Endothelial cell of umbilical vein (primary cell): ENCODE data around the gene CWC27. TPM values are rescaled to one million over a fixed set of nuclear protein-coding genes. Genes with fewer than 3 reads are reported as not detected.

Experiments used
- BruUV-seq: library from RNA; stranded (reverse); fragments of 400-500 nt; replicated peaks from 2 replicates; lab custom pipeline; 2021; lab: Mats Ljungman, UMichigan
- CTCF ChIA-PET: fragments of 300-600, 350-600 bp; sonication (Branson Sonifier 250); formaldehyde crosslinking; loops from one replicate; lab custom pipeline; 2021; ENCODE audit warnings: antibody characterized with exemption, inconsistent platforms; lab: Charles Lee
- POLR2A ChIA-PET: fragments of 300-600, 350-600 bp; sonication (Branson Sonifier 250); formaldehyde crosslinking; loops from one replicate; lab custom pipeline; 2021; ENCODE audit warnings: antibody characterized with exemption, inconsistent platforms; lab: Charles Lee
- DNase-seq: peaks from one replicate; pipeline ENCODE4 v3.0.0-alpha.2; 2011; ENCODE audit warnings: low read depth, low spot score
- FAIRE-seq: peaks from 2 replicates; lab custom pipeline; 2011; peaks lifted over from hg19 to GRCh38; lab: Jason Lieb, UNC
- H2AFZ ChIP-seq: 2 replicates; pipeline ENCODE4 v1.6.0; 2012; ENCODE audit warnings: low read depth, low read length, control low read depth, inconsistent platforms
- H3K27ac ChIP-seq: 2 replicates; pipeline ENCODE4 v1.5.1; 2011; ENCODE audit warnings: low read depth, mild to moderate bottlenecking, control low read depth, low read length, moderate library complexity; ENCODE audit not compliant: insufficient read depth
- H3K27me3 ChIP-seq, 2 experiments: 2 replicates each; pipeline versions ENCODE4 v1.6.0 to v1.6.1; 2011; ENCODE audit warnings: low read length in 2 of 2, mixed read lengths in 1 of 2; ENCODE audit not compliant: control insufficient read depth in 2 of 2, insufficient read depth in 2 of 2
- H3K36me3 ChIP-seq, 2 experiments: 2 replicates in 1 of 2; 3 replicates in 1 of 2; pipeline ENCODE4 v1.5.1; 2011; ENCODE audit warnings: low read length in 2 of 2, mild to moderate bottlenecking in 1 of 2, moderate library complexity in 1 of 2; ENCODE audit not compliant: control insufficient read depth in 2 of 2, insufficient read depth in 2 of 2; ENCODE audit errors: extremely low read depth in 1 of 2
- H3K4me1 ChIP-seq: 3 replicates; pipeline ENCODE4 v1.5.1; 2011; ENCODE audit warnings: mild to moderate bottlenecking, low read length; ENCODE audit not compliant: control insufficient read depth, insufficient read depth; ENCODE audit errors: extremely low read depth
- H3K4me2 ChIP-seq: 2 replicates; pipeline ENCODE4 v1.6.1; 2011; ENCODE audit warnings: low read length, control low read depth, mixed read lengths; ENCODE audit not compliant: insufficient read depth
- H3K4me3 ChIP-seq, 3 experiments: fragments of 200-600 bp in 1 of 3; sonication (generic), shearing (Covaris generic) in 1 of 3; replicated peaks in 1 of 3; 2 replicates each; pipeline ENCODE4 v1.5.1; 2011 to 2016; ENCODE audit warnings: control low read depth in 3 of 3, low read length in 3 of 3, mild to moderate bottlenecking in 2 of 3, inconsistent platforms in 1 of 3, low read depth in 1 of 3, moderate library complexity in 1 of 3; ENCODE audit not compliant: insufficient read depth in 1 of 3
- H3K79me2 ChIP-seq: 2 replicates; pipeline ENCODE4 v1.6.0; 2012; ENCODE audit warnings: low read length, inconsistent platforms; ENCODE audit not compliant: control insufficient read depth, insufficient read depth
- H3K9ac ChIP-seq: replicated peaks from 2 replicates; pipeline ENCODE3; 2011; ENCODE audit warnings: low read length, control low read depth; ENCODE audit not compliant: insufficient read depth; ENCODE audit errors: extremely low read depth
- H3K9me1 ChIP-seq: replicated peaks from 3 replicates; pipeline ENCODE4 v1.6.0; 2011; ENCODE audit warnings: mild to moderate bottlenecking, low read length; ENCODE audit not compliant: control insufficient read depth, insufficient read depth; ENCODE audit errors: extremely low read depth
- H3K9me3 ChIP-seq: replicated peaks from 2 replicates; pipeline ENCODE4 v1.5.1; 2012; ENCODE audit warnings: low read length, inconsistent platforms; ENCODE audit not compliant: control insufficient read depth, insufficient read depth
- H4K20me1 ChIP-seq: replicated peaks from 2 replicates; pipeline ENCODE3; 2011; ENCODE audit warnings: mild to moderate bottlenecking, low read length; ENCODE audit not compliant: control insufficient read depth, insufficient read depth; ENCODE audit errors: extremely low read depth
- CTCF ChIP-seq, 2 donors: IDR thresholded peaks; 1 replicate in 1 of 2; 2 replicates in 1 of 2; pipeline ENCODE4 v1.5.1; 2011; ENCODE audit warnings: low read length in 2 of 2, mild to moderate bottlenecking in 2 of 2, moderate library complexity in 2 of 2, control low read depth in 1 of 2, inconsistent platforms in 1 of 2, low read depth in 1 of 2; ENCODE audit not compliant: insufficient read depth in 1 of 2; ENCODE audit errors: extremely low read depth in 1 of 2
- EZH2 ChIP-seq: IDR thresholded peaks from 2 replicates; pipeline ENCODE4 v1.6.1; 2012; ENCODE audit warnings: borderline replicate concordance, low read depth, mild to moderate bottlenecking, moderate library complexity, low read length, inconsistent platforms; ENCODE audit not compliant: severe bottlenecking
- FOS ChIP-seq: IDR thresholded peaks from 2 replicates; pipeline ENCODE4 v1.6.1; 2011; ENCODE audit warnings: mild to moderate bottlenecking, low read length, moderate library complexity, borderline replicate concordance; ENCODE audit not compliant: insufficient read depth
- GATA2 ChIP-seq: IDR thresholded peaks from 2 replicates; pipeline ENCODE4 v1.7.0; 2011; ENCODE audit warnings: low read depth, mild to moderate bottlenecking, moderate library complexity, mixed read lengths, low read length; ENCODE audit not compliant: insufficient read length, insufficient read depth
- JUN ChIP-seq: IDR thresholded peaks from 2 replicates; pipeline ENCODE4 v1.6.1; 2011; ENCODE audit warnings: borderline replicate concordance, low read depth; ENCODE audit not compliant: insufficient read length, insufficient read depth
- MYC ChIP-seq: IDR thresholded peaks from one replicate; pipeline ENCODE4 v1.6.1; 2011; ENCODE audit warnings: mild to moderate bottlenecking, low read depth, low read length
- POLR2A ChIP-seq: IDR thresholded peaks from 2 replicates; pipeline ENCODE4 v1.6.1; 2012; ENCODE audit warnings: low read depth, mild to moderate bottlenecking, control low read depth, low read length
- POLR2AphosphoS5 ChIP-seq: IDR thresholded peaks from 2 replicates; pipeline ENCODE4 v1.6.1; 2012; ENCODE audit warnings: low read depth, mild to moderate bottlenecking, control low read depth, low read length, moderate library complexity; ENCODE audit not compliant: insufficient read depth
- dilution Hi-C: fragments of 300-500 bp; cut with MboI; formaldehyde crosslinking; loops from one replicate; pipeline ENCODE4 v1.15.0; 2019; ENCODE audit warnings: low sequenced_read_pairs; ENCODE audit not compliant: extremely low pct_ligation_motif_present
- intact Hi-C: fragments of 100-400 bp; cut with micrococcal nuclease; formaldehyde crosslinking; loops from one replicate; pipeline ENCODE4 v1.10.0; 2022
- polyA plus RNA-seq, 4 experiments: library from polyadenylated mRNA; depleted of rRNA in 3 of 4; stranded (reverse) in 3 of 4; unstranded in 1 of 4; fragments of >200 nt; gene quantifications; 2 replicates each; pipeline versions ENCODE4 v1.2.1 to v1.2.3, GENCODE V29; 2011 to 2012; ENCODE audit warnings: missing spikeins in 1 of 4
- total RNA-seq: library from RNA; stranded (reverse); gene quantifications from 2 replicates; pipeline ENCODE4 v1.2.3, GENCODE V29; 2021
- TF ChIP-seq, protein P1 (sequence below): IDR thresholded peaks from 2 replicates; pipeline ENCODE4 v1.6.1; 2011; ENCODE audit not compliant: insufficient read depth, insufficient read length

CWC27 gene
- total and polyA plus RNA-seq, 2 donors (not counting 3 experiments of a cell fraction or from before 2014, with no cell fraction given), result 11.9 to 23.8 TPM

DNA sequence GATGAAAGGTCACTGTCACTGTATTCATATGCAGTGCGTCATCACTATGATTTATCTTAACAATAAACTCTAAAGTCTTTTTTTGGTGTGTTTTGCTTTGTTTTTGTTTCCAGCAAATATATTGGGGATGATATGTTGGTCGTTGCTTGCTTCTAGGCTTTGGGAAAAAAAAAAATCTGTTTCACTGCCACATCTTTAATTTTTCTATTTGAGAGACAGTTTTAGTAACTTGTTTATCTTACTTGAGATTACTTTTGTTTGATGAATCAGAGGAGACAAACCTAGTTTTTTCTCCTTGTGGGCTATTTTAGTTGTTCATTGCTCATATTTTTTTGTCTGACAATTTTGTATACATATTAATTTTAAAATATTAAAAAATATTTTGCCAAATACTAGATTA is 19.4 kb downstream of the CWC27 start:
- Histone ChIP-seq H3K36me3 (peaks cover 2 to 3% of the 10 kb centered on the region in 2 experiments), H3K4me2 (no peak overlapping the region), H3K4me1 (peaks cover 16% of the 10 kb centered on the region), H2AFZ (no peak overlapping the region), H3K9ac (no peak overlapping the region), H3K27me3 (no peaks in the 10 kb centered on the region), H3K79me2 (no peaks in the 10 kb centered on the region), H3K9me3 (no peaks in the 10 kb centered on the region), H3K27ac (no peak overlapping the region), H3K4me3 (no peak overlapping the region), H4K20me1 (no peaks in the 10 kb centered on the region), H3K9me1 (no peaks in the 10 kb centered on the region)
- dilution Hi-C loops, result no loop called here
- intact Hi-C loops, result loop anchor here (5.0 kb wide), 1 partner anchor 1399 kb away; no protein-coding TSS in a partner anchor
- no TSS peak for BruUV-seq
- no peak for TF ChIP-seq POLR2AphosphoS5
- no peak for TF ChIP-seq CTCF (IDR thresholded peaks at IDR 0.05; ENCODE audit: extremely low read depth in 1 of 2, insufficient read depth in 1 of 2, low read depth in 1 of 2, low read length in 2 of 2)
- no peak for TF ChIP-seq EZH2
- TF ChIP-seq, protein P1, sequence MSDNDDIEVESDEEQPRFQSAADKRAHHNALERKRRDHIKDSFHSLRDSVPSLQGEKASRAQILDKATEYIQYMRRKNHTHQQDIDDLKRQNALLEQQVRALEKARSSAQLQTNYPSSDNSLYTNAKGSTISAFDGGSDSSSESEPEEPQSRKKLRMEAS, result no peak
- TF ChIP-seq GATA2, result no peak
- no peak for TF ChIP-seq MYC
- no peak for TF ChIP-seq JUN
- TF ChIP-seq FOS, result no peak
- no peak for TF ChIP-seq POLR2A
- POLR2A ChIA-PET, result no interaction called here
- CTCF ChIA-PET, result interaction anchor here (1.0 to 1.8 kb wide), 2 partner anchors 559 to 695 kb away, joined by 6 read pairs; no protein-coding TSS in a partner anchor
- DNase-seq, result no peak
- no peak for FAIRE-seq
